Measurements from ENCODE around the gene ZFAND4. TPM values are rescaled to one million over a fixed set of nuclear protein-coding genes. Genes with fewer than 3 reads are reported as not detected.
A peak's percentile ranks its signal among the peaks of the same experiment; 100 is the strongest.

ZFAND4 gene
- total RNA-seq, 1 donor from 2014 or later = 21.9 TPM

DNA sequence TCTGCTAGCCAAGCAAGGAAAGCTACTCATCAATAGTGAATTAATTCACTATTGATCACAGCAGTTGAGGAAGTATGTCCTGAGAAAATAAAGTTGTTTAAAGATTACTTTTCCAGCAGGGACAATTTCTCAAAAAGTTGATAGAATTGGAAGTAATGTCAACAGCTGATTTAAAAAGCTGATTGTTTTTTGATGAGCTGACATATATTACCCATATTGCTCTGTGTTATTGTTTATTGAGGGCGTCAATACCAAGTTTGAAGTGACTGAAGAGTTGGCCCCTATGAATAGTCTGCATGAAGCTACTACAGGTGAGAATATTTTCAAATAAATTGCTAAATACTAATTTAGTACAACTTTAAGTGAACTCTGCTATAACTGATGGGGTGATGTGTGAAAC lies 28.0 kb downstream of the ZFAND4 start:
- Histone ChIP-seq H3K9me3 (ENCODE audit: control insufficient read depth in 3 of 3, low read length in 3 of 3) (no peaks in the 10 kb centered on the region), H3K36me3 (ENCODE audit: control insufficient read depth in 3 of 3, insufficient read depth in 3 of 3, low read length in 3 of 3) (peaks cover 0 to 6% (median 0%) of the 10 kb centered on the region in 3 donors), H3K4me3 (ENCODE audit: low read length in 3 of 3) (no peak overlapping the region), H3K9ac (ENCODE audit: low read depth in 1 of 3, low read length in 3 of 3) (no peak overlapping the region), H3K27ac (ENCODE audit: low read depth, low read length) (no peak overlapping the region), H3K4me1 (ENCODE audit: control insufficient read depth in 3 of 3, insufficient read depth in 3 of 3, low read length in 3 of 3) (peaks cover 0 to 7% (median 0%) of the 10 kb centered on the region in 3 donors), H3K27me3 (ENCODE audit: control insufficient read depth in 3 of 3, insufficient read depth in 3 of 3, low read length in 3 of 3) (no peaks in the 10 kb centered on the region)

DNA sequence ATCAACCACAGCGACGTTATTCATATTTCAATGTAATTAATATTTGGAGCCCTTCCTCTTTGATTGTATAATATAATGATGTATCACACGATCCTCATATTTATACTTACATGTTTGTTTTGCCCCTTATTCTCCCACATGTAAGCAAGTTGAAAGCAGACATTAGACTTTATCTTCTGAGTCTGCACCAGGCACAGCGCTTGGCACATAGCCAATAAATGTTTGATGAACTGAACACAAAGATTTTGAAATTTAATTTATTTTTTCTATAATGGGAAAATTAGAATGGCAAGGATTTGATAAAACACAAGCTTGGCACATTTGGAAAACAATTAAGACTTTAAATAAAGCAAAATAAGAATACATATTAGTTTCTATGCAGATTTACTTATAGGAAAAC lies 31.6 kb downstream of the ZFAND4 start:
- Histone ChIP-seq H3K9ac (ENCODE audit: low read depth in 1 of 3, low read length in 3 of 3) (no peak overlapping the region), H3K4me3 (ENCODE audit: low read length in 3 of 3) (no peak overlapping the region), H3K4me1 (ENCODE audit: control insufficient read depth in 3 of 3, insufficient read depth in 3 of 3, low read length in 3 of 3) (no peaks in the 10 kb centered on the region), H3K9me3 (ENCODE audit: control insufficient read depth in 3 of 3, low read length in 3 of 3) (no peaks in the 10 kb centered on the region), H3K27me3 (ENCODE audit: control insufficient read depth in 3 of 3, insufficient read depth in 3 of 3, low read length in 3 of 3) (no peaks in the 10 kb centered on the region), H3K36me3 (ENCODE audit: control insufficient read depth in 3 of 3, insufficient read depth in 3 of 3, low read length in 3 of 3) (peaks cover 0 to 9% (median 0%) of the 10 kb centered on the region in 3 donors), H3K27ac (ENCODE audit: low read depth, low read length) (no peak overlapping the region)

DNA sequence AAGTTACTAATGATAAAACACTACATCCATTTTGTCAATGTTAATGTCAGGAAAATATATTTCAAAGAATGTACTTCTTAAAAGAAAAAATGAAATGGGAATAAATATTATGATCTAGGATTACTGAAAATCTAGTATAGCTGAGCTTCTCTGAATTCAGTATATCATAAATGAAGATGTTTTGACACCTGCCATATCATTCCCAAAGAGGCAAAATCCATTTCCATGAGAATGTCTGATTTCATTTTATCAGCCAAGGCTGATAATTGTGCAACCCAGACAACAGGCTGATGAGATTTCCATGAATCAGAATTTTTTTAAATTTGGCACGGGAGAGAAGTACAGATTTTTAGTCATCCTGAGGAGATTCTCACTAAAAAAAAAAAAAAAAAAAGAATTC lies 32.5 kb downstream of the ZFAND4 start:
- Histone ChIP-seq H3K9ac (ENCODE audit: low read depth in 1 of 3, low read length in 3 of 3) (no peak overlapping the region), H3K9me3 (ENCODE audit: control insufficient read depth in 3 of 3, low read length in 3 of 3) (no peaks in the 10 kb centered on the region), H3K4me1 (ENCODE audit: control insufficient read depth in 3 of 3, insufficient read depth in 3 of 3, low read length in 3 of 3) (no peaks in the 10 kb centered on the region), H3K4me3 (ENCODE audit: low read length in 3 of 3) (no peak overlapping the region), H3K27ac (ENCODE audit: low read depth, low read length) (no peak overlapping the region), H3K27me3 (ENCODE audit: control insufficient read depth in 3 of 3, insufficient read depth in 3 of 3, low read length in 3 of 3) (no peaks in the 10 kb centered on the region), H3K36me3 (ENCODE audit: control insufficient read depth in 3 of 3, insufficient read depth in 3 of 3, low read length in 3 of 3) (peaks cover 0 to 9% (median 0%) of the 10 kb centered on the region in 3 donors)

DNA sequence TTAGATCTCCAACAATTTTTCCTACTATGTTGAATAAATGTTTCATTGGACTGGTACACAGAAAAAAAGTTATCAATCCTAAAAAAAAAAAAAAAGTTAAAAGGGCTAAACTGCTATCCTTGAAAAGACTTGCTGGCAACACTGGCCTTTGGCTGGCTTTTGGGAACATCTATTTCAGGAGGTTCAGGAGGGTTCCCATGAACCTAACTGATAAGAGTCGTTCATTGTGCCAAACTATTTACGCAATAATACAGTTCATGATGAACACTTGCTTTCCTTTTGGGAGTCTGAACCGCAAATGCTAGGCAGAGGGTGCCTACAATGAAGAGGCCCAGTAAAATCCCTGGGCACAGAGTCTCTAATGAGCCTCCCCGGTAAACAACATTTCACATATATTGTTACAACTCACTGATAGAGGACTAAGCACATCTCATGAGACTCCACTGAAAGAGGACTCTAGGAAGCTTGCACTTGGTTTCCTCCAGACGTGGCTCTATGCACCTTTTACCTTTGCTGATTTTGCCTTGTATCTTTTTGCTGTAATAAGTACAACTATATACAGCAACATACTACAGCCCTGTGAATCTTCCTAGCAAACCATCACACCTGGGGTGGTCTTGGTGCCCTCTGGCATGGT lies 45.0 kb downstream of the ZFAND4 start:
- Histone ChIP-seq H3K27ac (ENCODE audit: low read depth, low read length) (no peak overlapping the region), H3K4me3 (ENCODE audit: low read length in 3 of 3) (no peak overlapping the region), H3K36me3 (ENCODE audit: control insufficient read depth in 3 of 3, insufficient read depth in 3 of 3, low read length in 3 of 3) (peaks cover 0 to 2% (median 0%) of the 10 kb centered on the region in 3 donors), H3K27me3 (ENCODE audit: control insufficient read depth in 3 of 3, insufficient read depth in 3 of 3, low read length in 3 of 3) (no peaks in the 10 kb centered on the region), H3K9ac (ENCODE audit: low read depth in 1 of 3, low read length in 3 of 3) (peak overlapping the region in 1 of 3 donors; percentile 8), H3K4me1 (ENCODE audit: control insufficient read depth in 3 of 3, insufficient read depth in 3 of 3, low read length in 3 of 3) (peaks cover 3 to 9% (median 9%) of the 10 kb centered on the region in 3 donors), H3K9me3 (ENCODE audit: control insufficient read depth in 3 of 3, low read length in 3 of 3) (no peaks in the 10 kb centered on the region)

DNA sequence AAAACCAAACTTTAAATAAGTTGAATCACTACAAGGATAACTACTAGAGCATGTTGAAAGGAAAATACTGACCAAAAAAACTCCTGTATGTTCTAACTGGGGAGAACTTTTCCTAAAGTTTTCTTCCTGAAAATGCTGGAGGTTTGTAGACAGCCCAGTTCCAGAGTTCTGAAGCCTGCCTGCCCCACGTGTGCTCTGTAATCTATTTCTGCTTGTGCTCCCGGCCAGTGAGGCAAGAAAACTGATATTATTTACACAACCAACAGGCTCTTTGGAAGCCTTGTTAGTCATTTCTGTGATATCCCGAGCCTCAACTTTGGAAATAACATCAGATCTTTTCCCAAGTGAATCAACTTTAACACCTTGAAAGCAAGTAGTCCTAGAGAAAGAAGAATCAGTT lies 46.7 kb downstream of the ZFAND4 start:
- H3K27ac ChIP-seq (ENCODE audit: low read depth, low read length) = no peak overlapping the region
- no peak overlapping the region for H3K4me3 ChIP-seq (ENCODE audit: low read length in 3 of 3)
- H3K4me1 ChIP-seq (ENCODE audit: control insufficient read depth in 3 of 3, insufficient read depth in 3 of 3, low read length in 3 of 3) = peaks cover 3 to 9% (median 9%) of the 10 kb centered on the region in 3 donors
- peaks cover 0 to 2% (median 0%) of the 10 kb centered on the region in 3 donors for H3K36me3 ChIP-seq (ENCODE audit: control insufficient read depth in 3 of 3, insufficient read depth in 3 of 3, low read length in 3 of 3)
- no peaks in the 10 kb centered on the region for H3K27me3 ChIP-seq (ENCODE audit: control insufficient read depth in 3 of 3, insufficient read depth in 3 of 3, low read length in 3 of 3)
- no peak overlapping the region for H3K9ac ChIP-seq (ENCODE audit: low read depth in 1 of 3, low read length in 3 of 3)
- no peaks in the 10 kb centered on the region for H3K9me3 ChIP-seq (ENCODE audit: control insufficient read depth in 3 of 3, low read length in 3 of 3)

DNA sequence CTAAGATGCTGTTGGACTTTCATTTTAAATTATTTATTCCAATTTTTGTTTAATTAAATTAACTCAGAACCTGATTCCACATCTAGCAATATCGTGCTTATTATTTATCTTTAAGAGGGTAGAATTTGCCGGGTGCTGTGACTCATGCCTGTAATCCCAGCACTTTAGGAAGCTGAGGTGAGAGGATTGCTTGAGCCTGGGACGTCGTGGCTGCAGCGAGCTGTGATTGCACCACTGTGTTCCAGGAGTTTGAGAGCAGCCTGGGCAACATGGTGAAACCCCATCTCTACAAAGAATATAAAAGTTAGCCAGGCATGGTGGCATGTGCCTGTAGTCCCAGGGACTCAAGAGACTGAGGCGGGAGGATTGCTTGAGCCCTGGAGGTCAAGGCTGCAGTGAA lies 47.8 kb downstream of the ZFAND4 start:
- Histone ChIP-seq H3K4me3 (ENCODE audit: low read length in 3 of 3) (no peak overlapping the region), H3K36me3 (ENCODE audit: control insufficient read depth in 3 of 3, insufficient read depth in 3 of 3, low read length in 3 of 3) (peaks cover 0 to 2% (median 0%) of the 10 kb centered on the region in 3 donors), H3K9me3 (ENCODE audit: control insufficient read depth in 3 of 3, low read length in 3 of 3) (no peaks in the 10 kb centered on the region), H3K4me1 (ENCODE audit: control insufficient read depth in 3 of 3, insufficient read depth in 3 of 3, low read length in 3 of 3) (peaks cover 3 to 9% (median 9%) of the 10 kb centered on the region in 3 donors), H3K27me3 (ENCODE audit: control insufficient read depth in 3 of 3, insufficient read depth in 3 of 3, low read length in 3 of 3) (no peaks in the 10 kb centered on the region), H3K9ac (ENCODE audit: low read depth in 1 of 3, low read length in 3 of 3) (no peak overlapping the region), H3K27ac (ENCODE audit: low read depth, low read length) (no peak overlapping the region)

DNA sequence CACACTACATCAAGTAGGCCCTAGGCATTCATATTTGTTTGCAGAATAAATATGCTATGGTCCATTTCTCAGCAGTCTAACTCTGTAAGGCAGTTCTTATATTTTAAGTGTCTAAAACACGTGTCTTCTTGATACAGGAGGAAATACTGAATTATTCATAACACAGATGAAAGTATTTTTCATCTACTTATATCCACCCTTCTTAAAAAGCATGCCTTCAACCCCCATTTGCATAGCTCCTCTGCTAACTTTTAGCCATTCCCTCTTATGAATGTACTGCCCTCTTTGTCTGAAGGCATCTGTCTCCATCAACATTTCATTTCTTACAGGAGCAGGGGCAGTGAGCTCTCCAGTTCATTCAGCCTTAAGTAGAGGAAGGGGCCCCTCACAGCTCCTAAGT lies 57.7 kb downstream of the ZFAND4 start:
- Histone ChIP-seq H3K4me1 (ENCODE audit: control insufficient read depth in 3 of 3, insufficient read depth in 3 of 3, low read length in 3 of 3) (no peaks in the 10 kb centered on the region), H3K36me3 (ENCODE audit: control insufficient read depth in 3 of 3, insufficient read depth in 3 of 3, low read length in 3 of 3) (peaks cover 4 to 15% (median 10%) of the 10 kb centered on the region in 3 donors), H3K4me3 (ENCODE audit: low read length in 3 of 3) (no peak overlapping the region), H3K9ac (ENCODE audit: low read depth in 1 of 3, low read length in 3 of 3) (no peak overlapping the region), H3K27me3 (ENCODE audit: control insufficient read depth in 3 of 3, insufficient read depth in 3 of 3, low read length in 3 of 3) (no peaks in the 10 kb centered on the region), H3K27ac (ENCODE audit: low read depth, low read length) (no peak overlapping the region), H3K9me3 (ENCODE audit: control insufficient read depth in 3 of 3, low read length in 3 of 3) (no peaks in the 10 kb centered on the region)

DNA sequence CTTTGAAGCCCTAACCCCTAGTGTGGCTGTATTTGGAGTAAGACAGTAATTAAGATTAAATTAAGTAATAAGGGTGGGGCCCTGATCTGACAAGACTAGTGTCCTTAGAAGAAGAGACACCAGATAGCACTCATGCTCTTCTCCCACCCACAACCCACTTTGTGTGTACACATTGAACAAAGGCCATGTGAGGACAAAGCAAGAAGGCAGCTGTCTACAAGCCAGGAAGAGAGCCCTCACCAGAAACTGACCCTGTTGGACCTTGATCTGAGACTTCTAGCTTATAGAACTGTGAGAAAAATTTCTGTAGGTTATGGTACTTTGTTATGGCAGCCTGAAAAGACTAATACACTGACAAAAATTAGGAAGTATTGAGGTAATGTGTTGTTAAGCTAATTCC lies 59.8 kb downstream of the ZFAND4 start:
- Histone ChIP-seq H3K4me3 (ENCODE audit: low read length in 3 of 3) (no peak overlapping the region), H3K27ac (ENCODE audit: low read depth, low read length) (no peak overlapping the region), H3K9me3 (ENCODE audit: control insufficient read depth in 3 of 3, low read length in 3 of 3) (no peaks in the 10 kb centered on the region), H3K36me3 (ENCODE audit: control insufficient read depth in 3 of 3, insufficient read depth in 3 of 3, low read length in 3 of 3) (peaks cover 4 to 20% (median 13%) of the 10 kb centered on the region in 3 donors), H3K27me3 (ENCODE audit: control insufficient read depth in 3 of 3, insufficient read depth in 3 of 3, low read length in 3 of 3) (no peaks in the 10 kb centered on the region), H3K4me1 (ENCODE audit: control insufficient read depth in 3 of 3, insufficient read depth in 3 of 3, low read length in 3 of 3) (no peaks in the 10 kb centered on the region), H3K9ac (ENCODE audit: low read depth in 1 of 3, low read length in 3 of 3) (no peak overlapping the region)

DNA sequence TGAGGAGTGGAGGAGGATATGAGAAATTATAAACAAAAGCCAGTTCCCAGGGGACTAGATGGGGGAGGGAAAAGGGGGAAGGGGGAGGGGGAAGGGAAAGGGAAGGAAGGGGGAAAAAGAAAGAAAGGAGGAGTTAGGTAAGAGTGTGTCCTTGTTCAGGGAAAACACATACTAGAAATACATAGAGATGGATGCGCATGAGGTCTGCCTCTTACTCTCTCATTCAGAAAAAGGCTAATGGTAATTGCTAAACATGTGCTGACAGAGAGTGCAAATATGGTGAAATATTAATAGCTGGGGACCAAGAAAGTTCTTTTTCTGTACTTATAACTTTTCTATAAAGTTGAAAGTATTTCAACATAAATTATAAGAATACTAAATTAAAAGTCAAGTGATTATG lies 64.5 kb downstream of the ZFAND4 start:
- Histone ChIP-seq H3K27me3 (ENCODE audit: control insufficient read depth in 3 of 3, insufficient read depth in 3 of 3, low read length in 3 of 3) (no peaks in the 10 kb centered on the region), H3K4me3 (ENCODE audit: low read length in 3 of 3) (no peak overlapping the region), H3K9ac (ENCODE audit: low read depth in 1 of 3, low read length in 3 of 3) (no peak overlapping the region), H3K27ac (ENCODE audit: low read depth, low read length) (no peak overlapping the region), H3K4me1 (ENCODE audit: control insufficient read depth in 3 of 3, insufficient read depth in 3 of 3, low read length in 3 of 3) (no peaks in the 10 kb centered on the region), H3K36me3 (ENCODE audit: control insufficient read depth in 3 of 3, insufficient read depth in 3 of 3, low read length in 3 of 3) (peaks cover 2 to 20% (median 13%) of the 10 kb centered on the region in 3 donors), H3K9me3 (ENCODE audit: control insufficient read depth in 3 of 3, low read length in 3 of 3) (no peaks in the 10 kb centered on the region)

DNA sequence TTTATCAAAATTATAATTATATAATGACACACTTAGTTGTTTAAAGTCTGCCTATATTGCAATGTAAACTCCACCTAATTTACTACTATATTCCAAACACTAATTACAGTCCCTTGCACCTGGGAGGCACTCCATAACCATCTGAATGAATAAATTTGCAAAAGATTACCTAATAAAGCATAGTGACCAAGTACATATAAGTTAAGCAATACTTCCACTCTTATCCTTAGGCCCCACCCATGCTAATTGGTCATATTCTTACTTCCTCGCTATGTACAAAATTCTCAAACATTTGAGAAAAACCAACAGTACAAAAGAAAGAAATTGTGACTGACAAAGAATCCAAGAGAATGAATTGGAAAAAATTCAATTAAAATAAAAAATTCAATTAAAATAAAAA lies 65.3 kb downstream of the ZFAND4 start:
- no peak overlapping the region for H3K4me3 ChIP-seq (ENCODE audit: low read length in 3 of 3)
- no peak overlapping the region for H3K9ac ChIP-seq (ENCODE audit: low read depth in 1 of 3, low read length in 3 of 3)
- no peaks in the 10 kb centered on the region for H3K27me3 ChIP-seq (ENCODE audit: control insufficient read depth in 3 of 3, insufficient read depth in 3 of 3, low read length in 3 of 3)
- no peaks in the 10 kb centered on the region for H3K9me3 ChIP-seq (ENCODE audit: control insufficient read depth in 3 of 3, low read length in 3 of 3)
- no peak overlapping the region for H3K27ac ChIP-seq (ENCODE audit: low read depth, low read length)
- peaks cover 2 to 17% (median 7%) of the 10 kb centered on the region in 3 donors for H3K36me3 ChIP-seq (ENCODE audit: control insufficient read depth in 3 of 3, insufficient read depth in 3 of 3, low read length in 3 of 3)
- no peaks in the 10 kb centered on the region for H3K4me1 ChIP-seq (ENCODE audit: control insufficient read depth in 3 of 3, insufficient read depth in 3 of 3, low read length in 3 of 3)

Data from skeletal muscle tissue (tissue), 4 donors.